K562 (cell line): ENCODE measurements around the gene ZFAND3. TPM values are rescaled to one million over a fixed set of nuclear protein-coding genes. Genes with fewer than 3 reads are reported as not detected.

ENCODE experiments used
- ATAC-seq: fragments of 200-7000 bp; cut with Tn5 transposase; 3 replicates; pipeline ENCODE4 v1.9.1; 2020; ENCODE audit warnings: moderate library complexity
- BruUV-seq: library from RNA; stranded (reverse); fragments of 400-500 nt; replicated peaks from 2 replicates; lab custom pipeline; 2021; lab: Mats Ljungman, UMichigan
- CTCF ChIA-PET: fragments of 300-600 bp; formaldehyde crosslinking; extraction: SDS; loops from one replicate; lab custom pipeline; 2021; ENCODE audit warnings: low intra/inter-chr PET ratio; lab: Yijun Ruan, JAX
- POLR2A ChIA-PET: fragments of 300-600, 350-650 bp; sonication (Branson Sonifier 250); formaldehyde crosslinking; extraction: SDS; loops from one replicate; lab custom pipeline; 2021; ENCODE audit warnings: antibody characterized with exemption, inconsistent platforms; lab: Yijun Ruan, JAX
- DNase-seq, 4 experiments: peaks; one replicate each; pipeline versions ENCODE4 v3.0.0 to v3.0.0-alpha.2; 2011 to 2018; ENCODE audit warnings: low spot score in 3 of 4, mixed read lengths in 3 of 4; ENCODE audit errors: extremely low read depth in 1 of 4
- FAIRE-seq: peaks from 2 replicates; lab custom pipeline; 2011; peaks lifted over from hg19 to GRCh38; lab: Jason Lieb, UNC
- H2AFZ ChIP-seq: 2 replicates; pipeline ENCODE4 v1.6.0; 2011; ENCODE audit warnings: low read depth, low read length, control low read depth, inconsistent platforms
- H3K27ac ChIP-seq: fragments of 200-600 bp; 3 replicates; pipeline ENCODE4 v1.8.0; 2011; ENCODE audit warnings: low read depth, mild to moderate bottlenecking, control low read depth, inconsistent platforms, low read length, moderate library complexity, mixed read lengths; ENCODE audit errors: extremely low read depth
- H3K27me3 ChIP-seq, 2 experiments: fragments of 300-600 bp in 1 of 2; 2 replicates in 1 of 2; 3 replicates in 1 of 2; pipeline versions ENCODE4 v1.6.0 to v1.8.0; 2011; ENCODE audit warnings: inconsistent platforms in 2 of 2, low read length in 2 of 2, mild to moderate bottlenecking in 1 of 2, mixed read lengths in 1 of 2, moderate library complexity in 1 of 2; ENCODE audit not compliant: control insufficient read depth in 2 of 2, insufficient read depth in 2 of 2
- H3K36me3 ChIP-seq: fragments of 300-600 bp; 3 replicates; pipeline ENCODE4 v1.8.0; 2011; ENCODE audit warnings: mild to moderate bottlenecking, low read length, inconsistent platforms; ENCODE audit not compliant: control insufficient read depth, insufficient read depth
- H3K4me1 ChIP-seq, 2 experiments: fragments of 200-600 bp in 1 of 2; replicated peaks in 1 of 2; 2 replicates in 1 of 2; 3 replicates in 1 of 2; pipeline versions ENCODE4 v1.5.1 to v1.8.0; 2011; ENCODE audit warnings: inconsistent platforms in 2 of 2, low read length in 2 of 2, mild to moderate bottlenecking in 1 of 2, mixed read lengths in 1 of 2, moderate library complexity in 1 of 2; ENCODE audit not compliant: control insufficient read depth in 2 of 2, insufficient read depth in 2 of 2
- H3K4me2 ChIP-seq: 2 replicates; pipeline ENCODE4 v1.6.1; 2011; ENCODE audit warnings: low read length, control low read depth, inconsistent platforms, mixed read lengths; ENCODE audit not compliant: insufficient read depth
- H3K4me3 ChIP-seq: fragments of 200-600 bp; sonication (generic), shearing (Covaris generic); 2 replicates; pipeline ENCODE4 v1.5.1; 2016; ENCODE audit warnings: control low read depth, inconsistent platforms
- H3K79me2 ChIP-seq: fragments of 200-600 bp; 3 replicates; pipeline ENCODE4 v1.8.0; 2011; ENCODE audit warnings: low read length, inconsistent platforms; ENCODE audit not compliant: control insufficient read depth, insufficient read depth
- H3K9ac ChIP-seq, 2 experiments: 2 replicates each; pipeline versions ENCODE4 v1.6.0 to v1.6.1; 2011; ENCODE audit warnings: low read depth in 2 of 2, low read length in 2 of 2, control low read depth in 1 of 2, inconsistent platforms in 1 of 2, mild to moderate bottlenecking in 1 of 2, mixed read lengths in 1 of 2; ENCODE audit not compliant: insufficient read depth in 1 of 2
- H3K9me1 ChIP-seq: one replicate; pipeline ENCODE4 v1.6.0; 2011; ENCODE audit warnings: inconsistent platforms, mild to moderate bottlenecking, low read length, moderate library complexity; ENCODE audit not compliant: control insufficient read depth, insufficient read depth
- H3K9me3 ChIP-seq: replicated peaks from 2 replicates; pipeline ENCODE4 v1.5.1; 2011; ENCODE audit warnings: low read depth, low read length, inconsistent platforms; ENCODE audit not compliant: control insufficient read depth, insufficient read depth
- H4K20me1 ChIP-seq: replicated peaks from 2 replicates; pipeline ENCODE4 v1.6.1; 2011; ENCODE audit warnings: low read length, inconsistent platforms, mixed read lengths; ENCODE audit not compliant: control insufficient read depth, insufficient read depth
- ARID1B ChIP-seq: fragments of 450-650 bp; IDR thresholded peaks from 2 replicates; pipeline ENCODE4 v1.6.1; 2016; ENCODE audit warnings: antibody characterized with exemption, mild to moderate bottlenecking, inconsistent platforms
- CSDE1 ChIP-seq, 2 experiments: fragments of 450-650 bp; IDR thresholded peaks; 2 replicates each; pipeline ENCODE4 v1.6.1; 2016; ENCODE audit warnings: mild to moderate bottlenecking in 1 of 2
- ESRRB ChIP-seq: fragments of 250-450 bp; sonication (Bioruptor Pico); IDR thresholded peaks from 2 replicates; pipeline ENCODE4 v1.5.0; 2020; ENCODE audit warnings: mild to moderate bottlenecking, moderate library complexity, borderline replicate concordance
- HDAC8 ChIP-seq: fragments of 450-650 bp; IDR thresholded peaks from 2 replicates; pipeline ENCODE4 v1.6.1; 2016; ENCODE audit warnings: mild to moderate bottlenecking, missing genetic modification characterization, moderate library complexity, missing compliant biosample characterization
- HSF4 ChIP-seq: fragments of 250-450 bp; sonication (Bioruptor Pico); IDR thresholded peaks from 2 replicates; pipeline ENCODE4 v2.1.2; 2022; ENCODE audit warnings: mild to moderate bottlenecking, moderate library complexity, borderline replicate concordance
- KDM2B ChIP-seq: fragments of 250-450 bp; sonication (Bioruptor Pico); IDR thresholded peaks from 2 replicates; pipeline ENCODE4 v1.8.0; 2021; ENCODE audit warnings: mild to moderate bottlenecking, moderate library complexity
- MAFF ChIP-seq: IDR thresholded peaks from 2 replicates; pipeline ENCODE4 v1.6.1; 2012; ENCODE audit warnings: low read length, improper control_type of control experiment
- MED1 ChIP-seq: sonication (generic); formaldehyde crosslinking; IDR thresholded peaks from 2 replicates; pipeline ENCODE4 v1.8.1; 2023; ENCODE audit warnings: missing genetic modification reagents, borderline replicate concordance
- NELFE ChIP-seq: IDR thresholded peaks from 2 replicates; pipeline ENCODE4 v1.6.1; 2011; ENCODE audit warnings: mild to moderate bottlenecking; ENCODE audit not compliant: insufficient read depth, insufficient read length
- NFE2 ChIP-seq: IDR thresholded peaks from 2 replicates; pipeline ENCODE4 v1.6.1; 2014; ENCODE audit warnings: antibody characterized with exemption, low read depth
- TARDBP ChIP-seq: fragments of 450-650 bp; IDR thresholded peaks from 2 replicates; pipeline ENCODE4 v1.6.1; 2016
- ZBTB1 ChIP-seq: sonication (generic); formaldehyde crosslinking; IDR thresholded peaks from 2 replicates; pipeline ENCODE4 v1.8.1; 2023; ENCODE audit warnings: missing genetic modification reagents, low read depth, mild to moderate bottlenecking, borderline replicate concordance
- ZNF140 ChIP-seq: fragments of 250-450 bp; sonication (Bioruptor Pico); IDR thresholded peaks from 2 replicates; pipeline ENCODE4 v1.8.0; 2021; ENCODE audit warnings: moderate library complexity, mild to moderate bottlenecking, inconsistent platforms
- ZNF174 ChIP-seq: fragments of 250-450 bp; sonication (Bioruptor Pico); IDR thresholded peaks from 2 replicates; pipeline ENCODE4 v1.4.0; 2020; ENCODE audit warnings: mild to moderate bottlenecking
- ZNF311 ChIP-seq: fragments of 250-450 bp; sonication (Bioruptor Pico); IDR thresholded peaks from 2 replicates; pipeline ENCODE4 v1.4.0; 2020; ENCODE audit warnings: mild to moderate bottlenecking, moderate library complexity
- ZNF586 ChIP-seq: fragments of 450-650 bp; formaldehyde crosslinking; conservative IDR thresholded peaks from 2 replicates; pipeline ENCODE4 v1.4.0; 2020; ENCODE audit warnings: mild to moderate bottlenecking, moderate library complexity
- ZNF76 ChIP-seq: fragments of 250-450 bp; sonication (Bioruptor Pico); IDR thresholded peaks from 2 replicates; pipeline ENCODE4 v1.4.0; 2020; ENCODE audit warnings: mild to moderate bottlenecking, moderate library complexity, borderline replicate concordance
- ZSCAN32 ChIP-seq: fragments of 450-650 bp; formaldehyde crosslinking; IDR thresholded peaks from 2 replicates; pipeline ENCODE4 v1.4.0; 2020; ENCODE audit warnings: mild to moderate bottlenecking, moderate library complexity
- WGBS: fragments of 100-300 bp; shearing (Covaris generic); methylation state at CpG from one replicate; pipeline ENCODE4 v1.1.6; 2016; ENCODE audit warnings: low coverage, mixed read lengths; ENCODE audit not compliant: insufficient coverage; ENCODE audit errors: missing lambda C conversion rate; 5-methylcytosine and 5-hydroxymethylcytosine counted together
- in situ Hi-C: fragments of 300-500 bp; cut with MboI; formaldehyde crosslinking; loops from 4 replicates; pipeline ENCODE4 v1.15.0; 2018; ENCODE audit warnings: inconsistent platforms, mixed read lengths
- intact Hi-C: fragments of 100-400 bp; cut with micrococcal nuclease; formaldehyde crosslinking; loops from 2 replicates; pipeline ENCODE4 v1.14.2; 2022
- polyA plus RNA-seq, 8 experiments: library from polyadenylated mRNA; depleted of rRNA in 4 of 8; stranded (reverse) in 5 of 8; unstranded in 3 of 8; fragments of >200 nt; fragmentation: Nextera tagmentation in 2 of 8; fragmentation: Illumina TruSeq in 1 of 8; extraction: Ambion mirVana in 2 of 8; extraction: Trizol in 1 of 8; gene quantifications; 2 replicates each; pipeline versions ENCODE4 v1.2.1 to v1.2.3, GENCODE V29; 2011 to 2014; ENCODE audit warnings: inconsistent platforms in 1 of 8, missing spikeins in 1 of 8
- total RNA-seq, 7 experiments: library from RNA; depleted of rRNA in 6 of 7; stranded (reverse); fragments of >200 nt in 6 of 7; fragmentation: Illumina TruSeq in 2 of 7; extraction: Trizol in 2 of 7; gene quantifications; 2 replicates each; pipeline versions ENCODE4 v1.2.1 to v1.2.3, GENCODE V29; 2011 to 2021; ENCODE audit warnings: low replicate concordance in 1 of 7
- TF ChIP-seq, protein P1 (sequence below): fragments of 450-650 bp; conservative IDR thresholded peaks from 2 replicates; pipeline ENCODE4 v1.6.1; 2016; ENCODE audit warnings: missing genetic modification characterization, low read depth, mild to moderate bottlenecking, control low read depth, missing compliant biosample characterization
- TF ChIP-seq, protein P2 (sequence below): fragments of 200-800 bp; sonication (Bioruptor generic); IDR thresholded peaks from 2 replicates; pipeline ENCODE4 v1.6.1; 2016; ENCODE audit warnings: missing genetic modification characterization, missing compliant biosample characterization

The ZFAND3 gene
- total and polyA plus RNA-seq, 9 of the 15 experiments (the other 6 are each of a cell fraction or from before 2014, with no cell fraction given) = 0.81 to 26.6 (median 11.8) TPM

DNA sequence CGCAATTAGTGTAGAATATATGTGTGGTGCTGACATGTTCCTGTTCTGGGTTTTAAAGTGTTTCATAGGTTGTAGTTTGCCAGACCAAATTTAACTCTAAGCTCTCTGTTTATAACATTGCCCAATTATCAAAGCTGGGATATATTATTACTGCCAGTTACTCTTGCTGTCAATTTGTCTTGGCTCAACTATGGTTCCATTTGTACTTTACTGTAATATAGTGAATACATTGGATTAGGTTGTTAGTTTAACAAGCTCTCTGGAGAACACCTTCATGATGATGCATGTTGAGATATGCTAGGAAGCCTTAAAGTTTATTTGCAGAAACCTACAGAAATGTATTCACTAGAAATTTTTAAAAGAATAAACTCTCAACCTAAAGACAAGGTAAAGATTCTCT, 259.6 kb downstream of the ZFAND3 start:
- H3K36me3 ChIP-seq = 0 out of 3 replicates have a peak, but pooled peaks cover 3% of the 10 kb centered on the region
- intact Hi-C loops = no loop called here
- no peaks in the 10 kb centered on the region for H3K9me1 ChIP-seq
- 95% methylated on average over 1 of the region's 1 CpG for WGBS
- no peak overlapping the region for H2AFZ ChIP-seq
- no peak for FAIRE-seq
- no peak overlapping the region for H3K4me2 ChIP-seq
- H3K4me1 ChIP-seq = no peaks in the 10 kb centered on the region
- no peak for ATAC-seq
- H3K27me3 ChIP-seq = no peaks in the 10 kb centered on the region
- no peaks in the 10 kb centered on the region for H3K9me3 ChIP-seq
- DNase-seq = no peak
- H3K4me3 ChIP-seq = no peak overlapping the region
- TF ChIP-seq, protein P1, sequence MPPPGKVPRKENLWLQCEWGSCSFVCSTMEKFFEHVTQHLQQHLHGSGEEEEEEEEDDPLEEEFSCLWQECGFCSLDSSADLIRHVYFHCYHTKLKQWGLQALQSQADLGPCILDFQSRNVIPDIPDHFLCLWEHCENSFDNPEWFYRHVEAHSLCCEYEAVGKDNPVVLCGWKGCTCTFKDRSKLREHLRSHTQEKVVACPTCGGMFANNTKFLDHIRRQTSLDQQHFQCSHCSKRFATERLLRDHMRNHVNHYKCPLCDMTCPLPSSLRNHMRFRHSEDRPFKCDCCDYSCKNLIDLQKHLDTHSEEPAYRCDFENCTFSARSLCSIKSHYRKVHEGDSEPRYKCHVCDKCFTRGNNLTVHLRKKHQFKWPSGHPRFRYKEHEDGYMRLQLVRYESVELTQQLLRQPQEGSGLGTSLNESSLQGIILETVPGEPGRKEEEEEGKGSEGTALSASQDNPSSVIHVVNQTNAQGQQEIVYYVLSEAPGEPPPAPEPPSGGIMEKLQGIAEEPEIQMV (tag) = no peak
- TF ChIP-seq NELFE (no peak), ZNF311 (CRISPR knock-in tag) (no peak), ARID1B (no peak), ZNF140 (no peak), ZNF76 (CRISPR knock-in tag) (no peak), ZNF174 (CRISPR knock-in tag) (no peak), NFE2 (no peak), HDAC8 (tag) (no peak), ZNF586 (no peak), HSF4 (CRISPR knock-in tag) (no peak), MAFF (no peak), CSDE1 (IDR thresholded peaks at IDR 0.05) (no peak), ZBTB1 (no peak), MED1 (no peak), KDM2B (CRISPR knock-in tag) (no peak), ESRRB (CRISPR knock-in tag) (no peak), ZSCAN32 (CRISPR knock-in tag) (no peak), TARDBP (no peak)
- TF ChIP-seq, protein P2, sequence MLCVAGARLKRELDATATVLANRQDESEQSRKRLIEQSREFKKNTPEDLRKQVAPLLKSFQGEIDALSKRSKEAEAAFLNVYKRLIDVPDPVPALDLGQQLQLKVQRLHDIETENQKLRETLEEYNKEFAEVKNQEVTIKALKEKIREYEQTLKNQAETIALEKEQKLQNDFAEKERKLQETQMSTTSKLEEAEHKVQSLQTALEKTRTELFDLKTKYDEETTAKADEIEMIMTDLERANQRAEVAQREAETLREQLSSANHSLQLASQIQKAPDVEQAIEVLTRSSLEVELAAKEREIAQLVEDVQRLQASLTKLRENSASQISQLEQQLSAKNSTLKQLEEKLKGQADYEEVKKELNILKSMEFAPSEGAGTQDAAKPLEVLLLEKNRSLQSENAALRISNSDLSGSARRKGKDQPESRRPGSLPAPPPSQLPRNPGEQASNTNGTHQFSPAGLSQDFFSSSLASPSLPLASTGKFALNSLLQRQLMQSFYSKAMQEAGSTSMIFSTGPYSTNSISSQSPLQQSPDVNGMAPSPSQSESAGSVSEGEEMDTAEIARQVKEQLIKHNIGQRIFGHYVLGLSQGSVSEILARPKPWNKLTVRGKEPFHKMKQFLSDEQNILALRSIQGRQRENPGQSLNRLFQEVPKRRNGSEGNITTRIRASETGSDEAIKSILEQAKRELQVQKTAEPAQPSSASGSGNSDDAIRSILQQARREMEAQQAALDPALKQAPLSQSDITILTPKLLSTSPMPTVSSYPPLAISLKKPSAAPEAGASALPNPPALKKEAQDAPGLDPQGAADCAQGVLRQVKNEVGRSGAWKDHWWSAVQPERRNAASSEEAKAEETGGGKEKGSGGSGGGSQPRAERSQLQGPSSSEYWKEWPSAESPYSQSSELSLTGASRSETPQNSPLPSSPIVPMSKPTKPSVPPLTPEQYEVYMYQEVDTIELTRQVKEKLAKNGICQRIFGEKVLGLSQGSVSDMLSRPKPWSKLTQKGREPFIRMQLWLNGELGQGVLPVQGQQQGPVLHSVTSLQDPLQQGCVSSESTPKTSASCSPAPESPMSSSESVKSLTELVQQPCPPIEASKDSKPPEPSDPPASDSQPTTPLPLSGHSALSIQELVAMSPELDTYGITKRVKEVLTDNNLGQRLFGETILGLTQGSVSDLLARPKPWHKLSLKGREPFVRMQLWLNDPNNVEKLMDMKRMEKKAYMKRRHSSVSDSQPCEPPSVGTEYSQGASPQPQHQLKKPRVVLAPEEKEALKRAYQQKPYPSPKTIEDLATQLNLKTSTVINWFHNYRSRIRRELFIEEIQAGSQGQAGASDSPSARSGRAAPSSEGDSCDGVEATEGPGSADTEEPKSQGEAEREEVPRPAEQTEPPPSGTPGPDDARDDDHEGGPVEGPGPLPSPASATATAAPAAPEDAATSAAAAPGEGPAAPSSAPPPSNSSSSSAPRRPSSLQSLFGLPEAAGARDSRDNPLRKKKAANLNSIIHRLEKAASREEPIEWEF (CRISPR knock-in tag) = no peak
- BruUV-seq = no TSS peak
- no peaks in the 10 kb centered on the region for H3K79me2 ChIP-seq
- POLR2A ChIA-PET = no interaction called here
- no peaks in the 10 kb centered on the region for H4K20me1 ChIP-seq
- in situ Hi-C loops = no loop called here
- H3K9ac ChIP-seq = no peak overlapping the region
- no peak overlapping the region for H3K27ac ChIP-seq
- CTCF ChIA-PET = no interaction called here
